HG03378 (cell line): ENCODE measurements around the gene ITGA7.
A peak's percentile ranks its signal among the peaks of the same experiment; 100 is the strongest.

ENCODE experiments used
- ATAC-seq: cut with Tn5 transposase; IDR thresholded peaks from one replicate; pipeline ENCODE4 v1.9.1; 2021; ENCODE audit warnings: mild to moderate bottlenecking, moderate library complexity; ENCODE audit not compliant: unreplicated experiment

ITGA7 gene, protein sequence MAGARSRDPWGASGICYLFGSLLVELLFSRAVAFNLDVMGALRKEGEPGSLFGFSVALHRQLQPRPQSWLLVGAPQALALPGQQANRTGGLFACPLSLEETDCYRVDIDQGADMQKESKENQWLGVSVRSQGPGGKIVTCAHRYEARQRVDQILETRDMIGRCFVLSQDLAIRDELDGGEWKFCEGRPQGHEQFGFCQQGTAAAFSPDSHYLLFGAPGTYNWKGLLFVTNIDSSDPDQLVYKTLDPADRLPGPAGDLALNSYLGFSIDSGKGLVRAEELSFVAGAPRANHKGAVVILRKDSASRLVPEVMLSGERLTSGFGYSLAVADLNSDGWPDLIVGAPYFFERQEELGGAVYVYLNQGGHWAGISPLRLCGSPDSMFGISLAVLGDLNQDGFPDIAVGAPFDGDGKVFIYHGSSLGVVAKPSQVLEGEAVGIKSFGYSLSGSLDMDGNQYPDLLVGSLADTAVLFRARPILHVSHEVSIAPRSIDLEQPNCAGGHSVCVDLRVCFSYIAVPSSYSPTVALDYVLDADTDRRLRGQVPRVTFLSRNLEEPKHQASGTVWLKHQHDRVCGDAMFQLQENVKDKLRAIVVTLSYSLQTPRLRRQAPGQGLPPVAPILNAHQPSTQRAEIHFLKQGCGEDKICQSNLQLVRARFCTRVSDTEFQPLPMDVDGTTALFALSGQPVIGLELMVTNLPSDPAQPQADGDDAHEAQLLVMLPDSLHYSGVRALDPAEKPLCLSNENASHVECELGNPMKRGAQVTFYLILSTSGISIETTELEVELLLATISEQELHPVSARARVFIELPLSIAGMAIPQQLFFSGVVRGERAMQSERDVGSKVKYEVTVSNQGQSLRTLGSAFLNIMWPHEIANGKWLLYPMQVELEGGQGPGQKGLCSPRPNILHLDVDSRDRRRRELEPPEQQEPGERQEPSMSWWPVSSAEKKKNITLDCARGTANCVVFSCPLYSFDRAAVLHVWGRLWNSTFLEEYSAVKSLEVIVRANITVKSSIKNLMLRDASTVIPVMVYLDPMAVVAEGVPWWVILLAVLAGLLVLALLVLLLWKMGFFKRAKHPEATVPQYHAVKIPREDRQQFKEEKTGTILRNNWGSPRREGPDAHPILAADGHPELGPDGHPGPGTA

GRCh38 chr12:55707841-55708694 lies at the start of gene ITGA7:
TSS of gene ITGA7 (minus strand) at chr12:55707904. CDS start at chr12:55707682, 222 bp downstream.
- ATAC-seq: no peak

DNA sequence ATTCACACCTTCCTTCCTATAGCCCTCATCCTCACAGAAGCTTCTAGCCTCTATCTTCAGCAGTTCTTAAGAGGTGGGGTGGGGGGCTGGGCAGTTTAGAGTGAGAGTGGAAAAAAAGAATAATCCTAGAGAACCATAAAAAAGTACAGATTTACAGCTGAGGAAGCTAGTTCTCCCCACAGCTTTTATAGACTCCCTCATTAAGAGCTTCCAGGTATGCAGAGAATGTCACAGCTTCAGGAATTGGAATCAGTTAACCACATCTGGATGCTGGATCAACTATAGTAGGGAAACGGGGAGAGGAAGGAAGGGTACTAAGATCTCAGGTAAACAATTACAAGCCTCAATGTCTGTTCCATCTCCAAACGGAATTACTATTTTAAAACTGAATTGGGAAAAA lies 47.5 kb upstream of the ITGA7 start:
- no peak for ATAC-seq

DNA sequence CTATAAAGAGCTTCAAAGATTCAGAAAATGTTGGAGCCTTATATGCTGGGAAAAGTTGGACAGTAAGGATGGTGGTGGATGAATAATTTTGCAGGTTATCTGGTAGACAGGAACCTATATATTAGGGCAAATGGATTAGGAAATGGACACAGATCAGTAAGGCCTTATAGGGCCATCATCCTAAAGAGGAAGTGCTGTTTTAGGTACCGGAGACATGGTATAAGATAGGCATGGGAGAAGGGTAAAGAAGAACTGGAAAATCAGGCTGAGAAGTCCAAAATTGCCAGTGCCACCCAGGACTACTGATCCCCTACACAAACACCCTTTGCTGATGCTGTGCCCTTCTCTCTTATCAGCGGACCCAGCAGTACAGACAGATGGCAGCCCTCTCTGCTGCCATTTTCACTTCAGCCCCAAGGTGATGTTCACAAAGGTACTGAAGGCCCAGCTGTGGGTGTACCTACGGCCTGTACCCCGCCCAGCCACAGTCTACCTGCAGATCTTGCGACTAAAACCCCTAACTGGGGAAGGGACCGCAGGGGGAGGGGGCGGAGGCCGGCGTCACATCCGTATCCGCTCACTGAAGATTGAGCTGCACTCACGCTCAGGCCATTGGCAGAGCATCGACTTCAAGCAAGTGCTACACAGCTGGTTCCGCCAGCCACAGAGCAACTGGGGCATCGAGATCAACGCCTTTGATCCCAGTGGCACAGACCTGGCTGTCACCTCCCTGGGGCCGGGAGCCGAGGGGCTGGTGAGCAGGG lies 40.7 kb upstream of the ITGA7 start:
- no peak for ATAC-seq

- no peak for ATAC-seq
These were observed 39.2 kb upstream of the ITGA7 start for GRCh38 chr12:55746913-55747231.

DNA sequence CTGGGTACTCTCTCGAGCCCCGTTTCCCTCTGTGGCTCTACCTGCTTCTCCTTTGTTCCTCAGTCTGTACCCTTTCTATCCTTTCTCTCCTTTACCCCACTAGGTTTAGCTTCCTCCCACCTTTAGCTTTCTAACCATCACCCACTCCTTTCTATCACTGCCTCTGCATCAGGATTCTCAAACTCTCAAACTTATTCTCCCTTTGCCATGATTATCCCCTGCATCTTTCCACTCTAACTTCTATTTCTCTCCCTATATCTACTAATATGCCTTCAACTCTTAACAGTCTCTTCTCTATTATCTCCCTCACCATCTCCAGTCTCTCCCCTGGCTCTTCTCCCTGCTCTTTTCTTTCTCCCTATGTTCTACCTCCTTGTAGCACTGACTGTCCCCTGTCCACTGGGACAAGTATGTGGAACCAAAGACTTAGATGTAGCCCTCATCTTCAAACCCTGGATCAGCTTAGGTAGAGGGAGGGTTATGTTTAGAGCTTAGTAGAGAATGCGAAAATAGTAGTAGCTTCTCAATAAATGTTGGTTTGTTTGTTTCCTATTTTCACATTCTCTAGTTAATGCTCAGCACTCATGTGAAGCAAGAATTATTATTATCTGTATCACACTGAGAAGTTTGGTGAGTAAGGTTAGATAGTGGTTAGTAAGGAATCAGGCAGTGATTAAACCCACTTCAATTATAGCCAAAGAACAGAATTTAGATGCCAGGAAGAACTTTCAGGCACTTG lies 38.6 kb upstream of the ITGA7 start:
- no peak for ATAC-seq

- ATAC-seq: no peak
These were observed 37.9 kb upstream of the ITGA7 start for GRCh38 chr12:55745361-55746173.

DNA sequence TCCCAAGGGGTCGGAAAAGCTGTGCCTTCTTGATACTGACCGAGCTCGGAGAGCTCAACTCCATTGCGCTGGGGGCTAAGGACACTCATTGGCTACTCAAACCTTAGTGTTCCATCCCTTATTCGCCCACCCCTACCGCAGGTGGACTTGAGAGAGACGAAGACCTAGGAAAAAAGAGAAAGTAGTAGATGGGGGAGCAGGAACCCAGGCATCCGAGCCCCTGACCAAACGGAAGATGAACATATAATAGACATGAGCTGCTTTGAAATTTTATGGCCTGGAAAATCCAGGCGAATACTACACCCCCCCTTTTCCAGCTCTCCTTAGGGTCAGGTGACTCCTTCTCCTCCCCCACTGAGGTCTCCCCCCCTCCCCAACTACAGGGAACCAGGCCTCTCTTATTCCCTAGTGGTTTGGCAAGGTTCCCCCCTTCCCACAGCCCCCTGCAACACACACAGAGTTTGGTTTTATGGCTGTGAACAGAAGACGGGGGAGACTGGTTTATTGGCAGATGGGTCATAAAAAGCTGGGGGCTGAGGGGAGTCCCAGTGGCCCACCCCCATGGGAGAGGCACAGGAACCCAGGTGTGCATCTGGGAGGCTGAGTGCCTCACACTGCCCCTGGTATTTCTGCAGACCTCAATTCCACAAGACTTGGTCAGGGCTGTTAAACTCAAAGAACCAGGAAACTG lies 36.8 kb upstream of the ITGA7 start:
- ATAC-seq: no peak

DNA sequence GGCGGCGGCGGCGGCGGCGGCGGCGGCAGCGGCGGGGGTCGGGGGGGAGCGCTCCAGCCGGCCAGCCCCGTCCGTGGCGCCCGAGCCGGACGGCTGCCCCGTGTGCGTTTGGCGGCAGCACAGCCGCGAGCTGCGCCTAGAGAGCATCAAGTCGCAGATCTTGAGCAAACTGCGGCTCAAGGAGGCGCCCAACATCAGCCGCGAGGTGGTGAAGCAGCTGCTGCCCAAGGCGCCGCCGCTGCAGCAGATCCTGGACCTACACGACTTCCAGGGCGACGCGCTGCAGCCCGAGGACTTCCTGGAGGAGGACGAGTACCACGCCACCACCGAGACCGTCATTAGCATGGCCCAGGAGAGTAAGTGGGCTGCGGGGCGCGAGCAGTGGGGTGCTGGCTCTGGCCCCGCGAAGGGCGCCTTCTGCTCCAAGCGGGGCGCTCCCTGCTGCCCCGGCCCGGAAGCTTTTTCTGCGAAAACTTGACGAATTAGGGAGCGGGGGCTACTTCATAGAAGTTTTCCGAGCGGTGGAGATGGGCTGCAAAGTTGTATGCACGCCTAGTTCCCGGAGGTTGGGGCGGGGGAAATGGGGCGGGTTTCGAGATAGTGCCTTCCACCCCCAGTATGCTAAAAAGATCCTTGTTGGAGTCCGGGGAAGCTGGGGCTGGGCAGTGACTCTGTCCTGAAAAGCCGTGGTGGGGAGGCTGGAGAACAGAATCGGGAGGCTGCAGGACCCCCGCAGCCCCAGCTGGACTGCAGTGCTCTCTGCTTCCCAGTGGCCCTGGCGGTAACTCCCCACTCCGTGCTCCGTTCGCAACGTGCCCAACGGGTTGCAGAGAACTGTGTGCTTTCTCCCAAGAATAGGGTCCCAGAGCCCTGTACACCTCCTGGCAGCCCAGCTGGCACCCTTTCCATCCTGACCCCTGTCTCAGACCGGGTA lies 36.0 kb upstream of the ITGA7 start:
- peak; percentile 30 for ATAC-seq

GRCh38 chr12:55742719-55743405 lies 35.2 kb upstream of the ITGA7 start, which contains the start of gene GDF11:
TSS of gene GDF11 (plus strand) at chr12:55743122. CDS start at chr12:55743317, 195 bp downstream.
- ATAC-seq: no peak

DNA sequence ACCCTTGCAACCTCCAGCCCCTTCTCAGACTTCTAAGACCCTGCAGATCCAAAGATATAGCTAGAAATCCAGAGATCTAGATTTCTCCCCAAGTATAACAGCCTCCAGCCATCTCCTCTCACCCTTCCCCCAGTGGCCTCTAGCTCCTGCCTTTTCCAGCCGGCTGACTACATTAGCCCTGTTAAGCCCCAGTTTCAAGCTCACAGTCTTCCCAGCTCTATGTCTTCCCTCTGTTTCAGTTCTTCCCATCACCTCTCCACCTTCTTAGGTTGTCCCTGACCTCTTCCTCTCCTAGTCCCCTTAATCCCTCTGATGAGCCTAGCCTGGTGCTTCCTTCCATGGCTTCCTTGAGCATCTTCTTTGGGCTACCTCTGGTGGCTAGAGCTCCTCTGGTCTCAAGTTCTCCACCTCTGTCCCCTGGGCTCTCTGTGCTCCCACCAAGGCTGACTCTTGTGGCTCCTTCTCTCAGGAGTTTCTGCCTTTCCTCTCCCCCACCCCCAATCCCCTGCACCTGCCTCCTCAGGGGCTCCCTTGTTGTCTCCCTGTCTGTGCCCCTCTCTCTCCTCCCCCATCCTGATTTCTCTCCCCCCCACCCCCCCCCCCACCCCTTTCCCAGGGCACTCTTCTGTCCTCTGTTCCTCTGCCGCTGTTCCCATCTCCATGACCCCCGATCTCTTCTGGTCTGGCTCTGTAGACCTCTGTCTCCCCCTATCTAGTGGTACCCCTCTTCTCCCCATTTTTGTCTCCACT lies 34.4 kb upstream of the ITGA7 start:
- ATAC-seq: no peak

GRCh38 chr12:55739025-55739378 lies 31.3 kb upstream of the ITGA7 start:
- no peak for ATAC-seq

DNA sequence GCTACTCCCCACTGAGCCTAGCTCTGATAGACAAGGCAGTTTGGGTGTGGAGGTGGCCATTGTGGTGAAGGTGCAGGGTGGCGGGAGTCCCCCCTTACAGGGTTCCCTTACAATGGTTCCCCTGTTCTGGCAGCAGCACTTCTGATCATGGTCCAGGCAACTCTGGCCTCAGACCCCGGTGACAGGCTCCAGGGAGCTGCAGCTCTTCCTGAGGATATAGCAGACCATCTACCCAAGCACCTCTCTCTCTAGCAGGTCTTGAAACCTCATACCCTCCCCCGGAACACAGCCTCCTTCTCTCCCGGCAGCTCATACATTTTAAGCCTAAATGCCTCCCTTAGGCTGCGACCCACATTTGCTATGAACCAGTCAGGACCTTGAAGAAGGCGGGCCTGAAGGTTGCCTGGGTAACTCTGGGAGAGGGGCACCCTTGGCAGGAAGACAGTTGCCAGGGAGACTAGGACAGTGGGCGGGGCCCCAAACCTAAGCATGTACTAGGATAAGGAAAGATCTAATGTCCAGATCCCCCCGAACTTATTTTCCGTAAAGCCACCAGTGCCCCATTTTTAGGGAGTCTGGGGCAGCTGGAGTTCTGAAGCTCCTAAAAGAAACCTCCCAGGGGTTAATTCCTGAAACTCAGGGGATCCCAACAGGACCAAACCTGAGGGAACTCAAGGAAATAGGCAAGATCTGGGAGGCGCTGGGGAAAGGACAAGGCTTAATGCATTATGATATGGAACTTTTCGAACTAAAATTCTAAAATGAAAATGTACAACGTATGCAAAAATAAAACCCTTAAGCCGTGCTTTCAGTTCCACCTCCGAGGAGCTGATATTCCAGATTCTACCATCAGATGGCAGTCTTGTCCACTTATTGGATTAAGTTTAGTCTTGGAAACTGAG lies 30.7 kb upstream of the ITGA7 start:
- peak; percentile 78 for ATAC-seq

DNA sequence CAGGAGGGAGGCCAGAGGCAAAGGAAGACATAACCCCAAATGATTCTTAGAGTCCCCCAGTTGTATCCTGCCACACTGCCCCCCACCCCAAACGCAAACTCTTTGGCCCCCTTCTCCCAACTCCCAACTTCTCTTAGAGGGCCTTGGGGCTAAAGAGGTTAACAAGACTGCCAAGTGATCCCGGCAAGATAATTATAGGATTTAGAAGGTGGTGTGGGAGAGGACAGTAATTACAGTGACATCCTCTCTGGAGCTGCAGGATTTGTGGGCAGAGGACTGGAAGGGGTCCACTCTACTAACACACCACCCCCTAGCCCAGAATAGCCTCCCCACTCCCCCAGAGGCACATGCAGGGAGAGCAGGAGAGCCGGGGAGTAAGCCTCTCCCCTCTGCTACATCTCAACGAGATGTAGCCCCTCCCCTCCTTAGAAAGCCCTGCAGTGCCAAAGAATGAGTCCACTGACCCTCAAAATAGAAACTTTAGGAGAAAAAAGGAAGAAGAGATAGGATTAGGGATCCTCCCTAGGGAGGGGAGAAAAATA lies 29.9 kb upstream of the ITGA7 start:
- no peak for ATAC-seq
